ENCODE measurements around the gene CERS2. TPM values are rescaled to one million over a fixed set of nuclear protein-coding genes. Genes with fewer than 3 reads are reported as not detected.

Gene CERS2
- total RNA-seq, 2 experiments from 2014 or later: 153 TPM

DNA sequence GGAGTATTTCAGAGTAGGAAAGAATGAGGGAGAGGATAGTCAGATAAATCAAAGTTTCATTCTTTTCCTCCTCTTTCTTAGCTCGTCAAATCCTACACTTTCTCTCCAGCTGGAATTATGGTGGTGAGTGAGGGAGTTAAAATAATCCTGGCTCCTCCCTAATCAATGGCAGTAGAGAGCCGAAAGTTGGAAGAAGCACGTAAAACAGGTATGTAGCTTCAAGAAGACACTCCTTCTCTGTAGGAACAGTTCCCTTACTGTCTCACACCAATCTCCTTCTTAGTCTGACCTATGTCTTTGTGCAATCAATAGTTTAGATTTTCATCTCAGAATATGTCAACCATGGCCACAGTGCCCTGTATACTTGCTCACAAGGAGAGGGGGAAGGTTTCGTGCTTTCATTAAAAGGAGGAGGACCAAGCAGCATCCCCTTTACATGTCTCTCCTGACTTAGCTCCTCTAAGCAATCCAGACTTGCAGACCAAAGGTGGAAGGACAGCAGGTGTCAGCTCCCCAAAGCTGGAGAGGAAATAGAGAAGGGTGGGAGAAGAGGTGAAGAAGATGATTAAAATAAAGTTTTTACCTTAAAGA, 31.2 kb upstream of the CERS2 start:
- H3K27ac Mint-ChIP-seq: peak overlapping the region; percentile 96
- DNase-seq (no peak), ATAC-seq (ENCODE audit: low read depth) (no peak)
- no peaks in the 10 kb centered on the region for H3K9me3 Mint-ChIP-seq
- peaks cover 2% of the 10 kb centered on the region for H3K36me3 Mint-ChIP-seq
- H3K4me3 Mint-ChIP-seq: peak overlapping the region; percentile 98
- H3K4me1 Mint-ChIP-seq: peaks cover 66% of the 10 kb centered on the region
- POLR2A ChIA-PET: interaction anchor here (0.7 to 2.5 kb wide), 10 partner anchors 29 to 1119 kb away, joined by 3 to 18 read pairs (median 4); partner anchors contain the start of genes CDC42SE1, CERS2, ENSA and GOLPH3L
- H3K27me3 Mint-ChIP-seq: no peaks in the 10 kb centered on the region

DNA sequence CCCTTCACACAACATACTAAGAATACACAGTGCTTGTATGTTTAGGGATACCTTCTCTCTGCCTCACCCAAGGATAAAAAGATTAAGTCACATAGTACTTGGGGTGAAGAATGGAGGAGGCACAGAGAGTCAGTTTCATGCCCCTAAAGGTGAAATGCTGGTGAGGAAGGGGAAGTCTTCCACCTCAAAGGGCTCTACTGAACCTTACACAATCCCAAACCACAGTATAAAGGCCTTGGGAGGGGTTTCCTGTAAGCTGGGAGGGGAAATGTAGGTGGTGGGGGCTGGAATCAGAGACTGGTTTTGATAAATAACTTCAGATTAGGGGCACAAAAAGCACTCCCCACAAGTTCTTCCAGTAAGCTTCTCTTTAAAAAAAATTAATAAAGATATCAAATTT, 28.5 kb upstream of the CERS2 start:
- H3K27ac Mint-ChIP-seq: peak overlapping the region; percentile 84
- H3K9me3 Mint-ChIP-seq: no peaks in the 10 kb centered on the region
- H3K27me3 Mint-ChIP-seq: no peaks in the 10 kb centered on the region
- H3K4me1 Mint-ChIP-seq: peaks cover 58% of the 10 kb centered on the region
- ATAC-seq (ENCODE audit: low read depth): no peak
- no peak for DNase-seq
- POLR2A ChIA-PET: interaction anchor here (0.5 to 0.7 kb wide), 2 partner anchors 12 to 52 kb away, joined by 3 to 4 read pairs; no protein-coding TSS in a partner anchor
- peaks cover 8% of the 10 kb centered on the region for H3K36me3 Mint-ChIP-seq
- peak overlapping the region; percentile 62 for H3K4me3 Mint-ChIP-seq

GRCh38 chr1:151002611-151003010, 28.0 kb upstream of the CERS2 start:
- H3K4me3 Mint-ChIP-seq: peak overlapping the region; percentile 62
- POLR2A ChIA-PET: no interaction called here
- no peaks in the 10 kb centered on the region for H3K27me3 Mint-ChIP-seq
- peaks cover 8% of the 10 kb centered on the region for H3K36me3 Mint-ChIP-seq
- no peaks in the 10 kb centered on the region for H3K9me3 Mint-ChIP-seq
- DNase-seq (no peak), ATAC-seq (ENCODE audit: low read depth) (no peak)
- H3K4me1 Mint-ChIP-seq: peaks cover 52% of the 10 kb centered on the region
- H3K27ac Mint-ChIP-seq: peak overlapping the region; percentile 84

GRCh38 chr1:151002051-151002450, 27.4 kb upstream of the CERS2 start:
- H3K4me1 Mint-ChIP-seq: peaks cover 47% of the 10 kb centered on the region
- H3K27ac Mint-ChIP-seq: no peak overlapping the region
- peaks cover 8% of the 10 kb centered on the region for H3K36me3 Mint-ChIP-seq
- no peak for ATAC-seq (ENCODE audit: low read depth)
- H3K4me3 Mint-ChIP-seq: no peak overlapping the region
- DNase-seq: no peak
- H3K27me3 Mint-ChIP-seq: no peaks in the 10 kb centered on the region
- no peaks in the 10 kb centered on the region for H3K9me3 Mint-ChIP-seq
- POLR2A ChIA-PET: no interaction called here

DNA sequence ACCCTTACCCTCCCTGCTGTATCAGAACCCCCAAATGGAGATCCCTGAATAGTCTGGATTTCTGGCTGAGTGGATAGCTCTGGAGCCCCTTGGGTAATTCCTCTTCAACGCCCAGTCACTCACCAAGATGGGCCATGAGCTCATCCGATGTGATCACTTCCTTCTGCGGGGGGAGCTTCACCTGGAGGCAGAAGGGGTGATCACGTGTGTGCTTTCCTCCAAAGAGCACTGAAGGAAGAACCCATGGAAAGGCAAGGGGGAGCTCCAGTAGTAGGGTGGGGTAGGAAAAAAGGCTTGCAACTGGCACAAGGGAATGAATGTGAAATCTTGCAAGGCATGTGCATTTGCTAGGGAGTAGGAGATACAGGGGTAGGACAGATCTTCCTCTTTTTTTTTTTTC, 27.0 kb upstream of the CERS2 start:
- peaks cover 43% of the 10 kb centered on the region for H3K4me1 Mint-ChIP-seq
- no peak overlapping the region for H3K27ac Mint-ChIP-seq
- DNase-seq (no peak), ATAC-seq (ENCODE audit: low read depth) (no peak)
- H3K9me3 Mint-ChIP-seq: no peaks in the 10 kb centered on the region
- no peaks in the 10 kb centered on the region for H3K27me3 Mint-ChIP-seq
- H3K36me3 Mint-ChIP-seq: peaks cover 8% of the 10 kb centered on the region
- POLR2A ChIA-PET: interaction anchor here (1.0 kb wide), 1 partner anchor 24 kb away, joined by 3 read pairs; no protein-coding TSS in a partner anchor
- H3K4me3 Mint-ChIP-seq: no peak overlapping the region

DNA sequence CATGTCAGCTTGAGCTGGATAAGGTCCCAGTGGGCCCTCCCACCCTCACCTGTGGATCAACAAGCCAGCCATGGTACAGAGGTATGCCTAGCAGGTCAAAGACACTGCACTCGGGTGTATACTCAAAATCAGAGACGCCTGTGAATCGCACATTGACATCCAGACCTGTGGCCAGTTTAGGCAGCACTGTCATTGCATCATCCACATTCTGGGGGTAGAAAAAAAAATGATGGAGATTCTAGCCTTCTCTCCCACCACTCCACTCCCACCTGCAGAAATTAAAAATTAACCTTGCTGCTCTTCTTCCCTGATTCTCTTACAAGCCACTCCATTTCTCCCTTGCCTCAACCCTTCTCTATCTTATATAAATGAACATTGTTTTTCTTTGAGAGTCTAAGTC, 25.8 kb upstream of the CERS2 start:
- no peak for ATAC-seq (ENCODE audit: low read depth)
- H3K27ac Mint-ChIP-seq: no peak overlapping the region
- DNase-seq: no peak
- H3K4me1 Mint-ChIP-seq: peaks cover 40% of the 10 kb centered on the region
- no peak overlapping the region for H3K4me3 Mint-ChIP-seq
- H3K27me3 Mint-ChIP-seq: no peaks in the 10 kb centered on the region
- H3K36me3 Mint-ChIP-seq: peaks cover 8% of the 10 kb centered on the region
- POLR2A ChIA-PET: interaction anchor here (0.6 kb wide), 1 partner anchor 89 kb away, joined by 4 read pairs; no protein-coding TSS in a partner anchor
- H3K9me3 Mint-ChIP-seq: no peaks in the 10 kb centered on the region

DNA sequence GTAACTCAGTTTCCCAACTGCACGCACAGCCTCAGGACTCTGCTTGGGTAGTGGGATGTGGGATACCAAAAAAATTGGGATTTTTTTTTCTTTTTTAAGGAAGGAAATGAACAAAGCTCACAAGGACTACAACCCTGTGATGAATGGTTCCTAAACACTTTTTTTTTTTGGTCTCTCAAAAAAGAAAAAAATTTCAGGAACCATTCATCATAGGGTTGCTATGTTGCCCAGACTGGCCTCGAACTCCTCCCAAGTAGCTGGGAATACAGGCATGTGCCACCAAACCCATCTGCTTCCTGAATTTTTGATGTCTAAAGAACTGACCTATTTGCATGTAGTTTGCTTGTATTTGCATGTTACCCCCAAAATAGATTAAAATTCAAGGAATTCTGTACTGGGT, 25.3 kb upstream of the CERS2 start:
- DNase-seq: no peak
- POLR2A ChIA-PET: interaction anchor here (0.6 kb wide), 1 partner anchor 89 kb away, joined by 4 read pairs; no protein-coding TSS in a partner anchor
- Mint-ChIP-seq H3K36me3 (peaks cover 8% of the 10 kb centered on the region), H3K9me3 (no peaks in the 10 kb centered on the region), H3K27ac (no peak overlapping the region), H3K27me3 (no peaks in the 10 kb centered on the region), H3K4me3 (no peak overlapping the region), H3K4me1 (peaks cover 38% of the 10 kb centered on the region)
- no peak for ATAC-seq (ENCODE audit: low read depth)

DNA sequence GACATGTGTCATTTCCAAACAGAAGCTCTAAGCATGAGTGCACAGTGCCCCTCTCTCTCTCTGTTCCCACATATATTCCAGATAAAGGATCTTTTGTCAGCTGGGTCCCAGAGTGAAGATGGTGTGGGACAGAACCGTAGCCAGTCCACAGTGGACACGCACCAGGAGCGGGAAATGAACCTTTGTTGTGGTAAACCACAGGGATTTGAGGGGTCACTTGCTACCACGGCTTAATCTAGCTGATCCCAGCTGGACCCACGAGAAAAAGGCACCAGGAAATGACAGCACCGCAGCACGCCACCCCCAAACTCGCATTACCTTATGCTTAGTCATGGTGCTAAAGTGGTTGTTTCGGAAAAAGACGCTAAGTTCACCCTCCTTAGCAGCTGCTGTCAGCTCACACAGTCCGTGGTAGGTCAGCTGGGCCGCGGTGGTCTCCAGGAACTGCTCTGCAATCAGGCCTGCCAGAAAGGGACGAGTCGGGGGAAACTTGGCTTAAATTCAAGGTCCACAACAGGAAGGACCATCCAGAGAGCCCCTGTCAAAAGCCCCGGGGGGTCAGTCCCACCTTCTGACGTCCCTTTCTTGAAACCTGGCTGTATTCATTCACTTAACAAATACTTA, 24.5 kb upstream of the CERS2 start:
- Mint-ChIP-seq H3K27me3 (no peaks in the 10 kb centered on the region), H3K4me3 (no peak overlapping the region), H3K36me3 (peaks cover 8% of the 10 kb centered on the region), H3K4me1 (peaks cover 32% of the 10 kb centered on the region), H3K9me3 (no peaks in the 10 kb centered on the region), H3K27ac (no peak overlapping the region)
- DNase-seq (no peak), ATAC-seq (ENCODE audit: low read depth) (peak; percentile 24)
- POLR2A ChIA-PET: no interaction called here

DNA sequence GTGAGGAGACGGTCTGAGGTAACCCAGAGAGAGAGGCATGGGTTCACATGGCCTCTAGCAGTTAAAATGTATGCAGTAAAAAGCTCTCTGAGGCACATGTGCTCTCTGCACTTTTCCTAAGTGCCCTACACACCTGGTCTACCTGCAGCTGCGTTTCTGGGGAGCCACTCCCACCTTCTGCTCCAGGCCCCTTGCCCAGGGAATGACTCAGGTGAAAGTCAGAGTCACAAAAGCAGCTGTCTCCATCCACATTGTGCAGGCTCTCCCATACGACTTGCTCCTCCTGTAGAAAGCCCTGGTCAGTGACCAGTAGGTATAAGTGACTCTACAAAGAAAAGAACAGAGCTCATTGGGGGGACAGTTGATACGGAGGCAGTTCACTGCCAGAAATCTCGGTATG, 23.3 kb upstream of the CERS2 start:
- Mint-ChIP-seq H3K4me3 (no peak overlapping the region), H3K9me3 (no peaks in the 10 kb centered on the region), H3K27me3 (no peaks in the 10 kb centered on the region), H3K27ac (no peak overlapping the region), H3K4me1 (peaks cover 24% of the 10 kb centered on the region), H3K36me3 (peaks cover 8% of the 10 kb centered on the region)
- ATAC-seq (ENCODE audit: low read depth) (no peak), DNase-seq (no peak)
- POLR2A ChIA-PET: no interaction called here

- H3K4me1 Mint-ChIP-seq: peaks cover 18% of the 10 kb centered on the region
- ATAC-seq (ENCODE audit: low read depth) (peak; percentile 6), DNase-seq (no peak)
- H3K36me3 Mint-ChIP-seq: peaks cover 8% of the 10 kb centered on the region
- POLR2A ChIA-PET: no interaction called here
- no peak overlapping the region for H3K27ac Mint-ChIP-seq
- H3K9me3 Mint-ChIP-seq: no peaks in the 10 kb centered on the region
- no peak overlapping the region for H3K4me3 Mint-ChIP-seq
- no peaks in the 10 kb centered on the region for H3K27me3 Mint-ChIP-seq
Measured at GRCh38 chr1:150997126-150997872, 22.7 kb upstream of the CERS2 start.

DNA sequence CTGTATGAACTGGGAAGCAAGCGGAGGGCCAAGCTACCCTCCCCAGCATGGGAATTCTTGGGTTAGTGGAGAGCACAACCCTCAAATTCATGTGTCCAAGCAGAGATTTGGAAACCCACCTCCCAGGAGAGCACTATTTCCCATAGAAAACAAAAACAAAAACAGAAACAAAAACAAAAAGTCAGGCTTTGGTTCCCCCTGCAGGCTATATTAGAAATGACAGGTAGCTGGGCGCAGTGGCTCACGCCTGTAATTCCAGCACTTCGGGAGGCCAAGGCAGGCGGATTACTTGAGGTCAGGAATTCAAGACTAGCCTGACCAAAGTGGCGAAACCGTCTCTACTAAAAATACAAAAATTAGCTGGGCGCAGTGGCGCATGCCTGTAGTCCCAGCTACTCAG, 21.3 kb upstream of the CERS2 start:
- H3K4me1 Mint-ChIP-seq: peaks cover 12% of the 10 kb centered on the region
- H3K27me3 Mint-ChIP-seq: no peaks in the 10 kb centered on the region
- H3K9me3 Mint-ChIP-seq: no peaks in the 10 kb centered on the region
- H3K4me3 Mint-ChIP-seq: no peak overlapping the region
- peak overlapping the region; percentile 21 for H3K27ac Mint-ChIP-seq
- DNase-seq (no peak), ATAC-seq (ENCODE audit: low read depth) (no peak)
- H3K36me3 Mint-ChIP-seq: peaks cover 6% of the 10 kb centered on the region
- POLR2A ChIA-PET: no interaction called here

DNA sequence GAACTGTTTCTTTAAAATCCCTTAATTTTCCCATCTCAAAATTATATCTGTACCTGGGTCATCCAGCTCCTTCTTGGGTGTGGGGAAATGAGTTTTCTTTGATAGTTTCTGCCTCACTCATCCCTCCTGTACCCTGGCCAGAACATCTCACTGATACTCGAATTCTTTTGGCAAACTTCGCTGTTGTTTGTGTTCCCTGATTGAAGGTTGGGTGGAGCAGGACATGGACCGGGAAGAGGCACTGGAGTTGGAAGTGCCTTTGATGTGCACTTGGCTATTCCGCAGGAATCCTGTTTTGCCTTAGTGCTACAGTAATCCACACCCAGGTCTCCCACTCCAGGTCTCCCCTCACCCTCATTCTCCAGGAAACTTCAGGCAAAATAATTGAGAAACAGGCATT, 20.8 kb upstream of the CERS2 start:
- H3K27ac Mint-ChIP-seq: peak overlapping the region; percentile 21
- H3K27me3 Mint-ChIP-seq: no peaks in the 10 kb centered on the region
- POLR2A ChIA-PET: no interaction called here
- peaks cover 4% of the 10 kb centered on the region for H3K36me3 Mint-ChIP-seq
- peaks cover 10% of the 10 kb centered on the region for H3K4me1 Mint-ChIP-seq
- ATAC-seq (ENCODE audit: low read depth) (no peak), DNase-seq (no peak)
- no peaks in the 10 kb centered on the region for H3K9me3 Mint-ChIP-seq
- H3K4me3 Mint-ChIP-seq: no peak overlapping the region

- ATAC-seq (ENCODE audit: low read depth) (no peak), DNase-seq (no peak)
- H3K36me3 Mint-ChIP-seq: no peaks in the 10 kb centered on the region
- H3K4me3 Mint-ChIP-seq: no peak overlapping the region
- POLR2A ChIA-PET: interaction anchor here (1.5 kb wide), 1 partner anchor 25 kb away, joined by 6 read pairs; no protein-coding TSS in a partner anchor
- H3K9me3 Mint-ChIP-seq: no peaks in the 10 kb centered on the region
- H3K4me1 Mint-ChIP-seq: peaks cover 5% of the 10 kb centered on the region
- H3K27me3 Mint-ChIP-seq: no peaks in the 10 kb centered on the region
- H3K27ac Mint-ChIP-seq: no peak overlapping the region
Measured at GRCh38 chr1:150994248-150994647, 19.6 kb upstream of the CERS2 start.
